22Rv1 (cell line): ENCODE results near the gene BACH2.

Experiments used
- H3K27ac ChIP-seq: fragments of 450-650 bp; 2 replicates; pipeline ENCODE4 v1.5.1; 2017
- ZFX ChIP-seq: fragments of 450-650 bp; IDR thresholded peaks from 2 replicates; pipeline ENCODE4 v1.6.1; 2017; ENCODE audit warnings: antibody characterized with exemption, borderline replicate concordance
- TF ChIP-seq, protein P1 (sequence below): fragments of 450-650 bp; IDR thresholded peaks from 2 replicates; pipeline ENCODE4 v1.5.1; 2017; ENCODE audit warnings: mild to moderate bottlenecking

BACH2 gene

GRCh38 chr6:90229331-90230010 lies 67.2 kb downstream of the BACH2 start:
- TF ChIP-seq, protein P1, sequence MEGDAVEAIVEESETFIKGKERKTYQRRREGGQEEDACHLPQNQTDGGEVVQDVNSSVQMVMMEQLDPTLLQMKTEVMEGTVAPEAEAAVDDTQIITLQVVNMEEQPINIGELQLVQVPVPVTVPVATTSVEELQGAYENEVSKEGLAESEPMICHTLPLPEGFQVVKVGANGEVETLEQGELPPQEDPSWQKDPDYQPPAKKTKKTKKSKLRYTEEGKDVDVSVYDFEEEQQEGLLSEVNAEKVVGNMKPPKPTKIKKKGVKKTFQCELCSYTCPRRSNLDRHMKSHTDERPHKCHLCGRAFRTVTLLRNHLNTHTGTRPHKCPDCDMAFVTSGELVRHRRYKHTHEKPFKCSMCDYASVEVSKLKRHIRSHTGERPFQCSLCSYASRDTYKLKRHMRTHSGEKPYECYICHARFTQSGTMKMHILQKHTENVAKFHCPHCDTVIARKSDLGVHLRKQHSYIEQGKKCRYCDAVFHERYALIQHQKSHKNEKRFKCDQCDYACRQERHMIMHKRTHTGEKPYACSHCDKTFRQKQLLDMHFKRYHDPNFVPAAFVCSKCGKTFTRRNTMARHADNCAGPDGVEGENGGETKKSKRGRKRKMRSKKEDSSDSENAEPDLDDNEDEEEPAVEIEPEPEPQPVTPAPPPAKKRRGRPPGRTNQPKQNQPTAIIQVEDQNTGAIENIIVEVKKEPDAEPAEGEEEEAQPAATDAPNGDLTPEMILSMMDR: no peak
- TF ChIP-seq ZFX: no peak
- H3K27ac ChIP-seq: no peak overlapping the region

DNA sequence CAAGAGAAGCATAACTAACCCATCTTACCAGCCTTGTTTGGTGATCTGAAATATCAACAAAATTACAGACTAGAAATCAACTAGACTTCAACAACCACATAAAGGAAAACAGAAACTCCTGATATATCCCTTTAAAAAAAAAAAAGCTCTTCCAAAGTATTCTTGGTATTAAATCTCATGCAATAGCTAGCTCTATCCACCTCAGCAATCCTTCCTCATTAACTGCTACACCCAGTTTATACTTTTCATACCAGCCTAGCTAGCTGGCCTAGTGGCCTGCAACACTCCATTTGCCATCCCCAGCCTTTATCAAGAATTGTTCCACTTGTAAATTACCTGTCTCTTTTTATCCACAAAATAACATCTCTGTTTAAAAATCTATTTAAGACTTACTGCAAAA lies 69.0 kb downstream of the BACH2 start:
- H3K27ac ChIP-seq: no peak overlapping the region
- TF ChIP-seq, protein P1: no peak
- TF ChIP-seq ZFX: no peak

DNA sequence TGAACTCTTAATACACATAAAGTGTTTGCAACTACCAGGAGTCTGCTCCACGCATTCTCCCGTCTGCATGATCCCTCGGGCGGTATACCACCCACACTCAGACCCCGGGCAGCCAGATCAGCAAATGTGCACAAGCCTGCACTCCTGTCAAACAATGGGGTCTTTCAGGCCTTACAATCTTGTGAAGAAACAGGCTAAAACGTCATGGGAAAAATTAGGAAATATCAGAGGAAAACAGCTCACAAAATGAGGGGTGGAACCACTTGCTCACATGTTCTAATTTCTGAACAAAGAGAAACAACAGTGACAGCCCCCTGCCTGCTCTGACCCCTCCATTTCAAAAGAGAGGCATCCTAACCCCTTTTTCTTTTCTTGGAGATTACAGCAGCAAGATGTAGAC lies 69.4 kb downstream of the BACH2 start:
- TF ChIP-seq, protein P1: no peak
- no peak overlapping the region for H3K27ac ChIP-seq

DNA sequence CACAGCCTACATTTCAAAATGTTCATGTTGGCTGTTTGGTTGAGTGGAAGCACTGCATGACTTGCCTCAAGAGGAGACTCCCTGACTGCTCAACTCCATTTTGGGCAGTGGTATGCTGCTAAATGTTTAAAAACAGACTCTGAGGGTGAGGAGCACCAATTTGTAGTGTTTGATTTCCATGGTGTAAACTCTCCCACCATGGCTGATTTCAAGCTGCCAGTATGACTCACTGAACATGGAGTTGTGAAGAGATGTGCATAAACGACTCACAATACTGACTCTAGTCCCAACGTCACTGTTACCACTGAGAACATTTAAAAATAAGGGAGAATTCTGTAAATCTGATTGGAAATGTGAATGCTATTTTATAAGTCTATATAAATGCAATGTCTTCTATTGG lies 70.4 kb downstream of the BACH2 start:
- TF ChIP-seq, protein P1: no peak
- no peak for TF ChIP-seq ZFX
- no peak overlapping the region for H3K27ac ChIP-seq

- H3K27ac ChIP-seq: no peak overlapping the region
- TF ChIP-seq ZFX: no peak
- TF ChIP-seq, protein P1: no peak
Observed at GRCh38 chr6:90224196-90224595, 72.4 kb downstream of the BACH2 start.

- no peak overlapping the region for H3K27ac ChIP-seq
- TF ChIP-seq ZFX: no peak
- TF ChIP-seq, protein P1: no peak
Observed at GRCh38 chr6:90222724-90223198, 73.9 kb downstream of the BACH2 start.

- H3K27ac ChIP-seq: no peak overlapping the region
- no peak for TF ChIP-seq ZFX
- TF ChIP-seq, protein P1: no peak
Observed at GRCh38 chr6:90222008-90222407, 74.6 kb downstream of the BACH2 start.
